EH (cell line): ENCODE results near the gene PPIG.
A peak's percentile ranks its signal among the peaks of the same experiment; 100 is the strongest.
"Not testable (repeated sequence)": the region's sequence is repeated elsewhere in the genome, so short reads cannot be mapped to it uniquely, and the experiment has no call there.

Source experiments
- DNase-seq: peaks from one replicate; pipeline ENCODE4 v3.0.0-alpha.2; 2015; ENCODE audit warnings: low read depth

The PPIG gene

DNA sequence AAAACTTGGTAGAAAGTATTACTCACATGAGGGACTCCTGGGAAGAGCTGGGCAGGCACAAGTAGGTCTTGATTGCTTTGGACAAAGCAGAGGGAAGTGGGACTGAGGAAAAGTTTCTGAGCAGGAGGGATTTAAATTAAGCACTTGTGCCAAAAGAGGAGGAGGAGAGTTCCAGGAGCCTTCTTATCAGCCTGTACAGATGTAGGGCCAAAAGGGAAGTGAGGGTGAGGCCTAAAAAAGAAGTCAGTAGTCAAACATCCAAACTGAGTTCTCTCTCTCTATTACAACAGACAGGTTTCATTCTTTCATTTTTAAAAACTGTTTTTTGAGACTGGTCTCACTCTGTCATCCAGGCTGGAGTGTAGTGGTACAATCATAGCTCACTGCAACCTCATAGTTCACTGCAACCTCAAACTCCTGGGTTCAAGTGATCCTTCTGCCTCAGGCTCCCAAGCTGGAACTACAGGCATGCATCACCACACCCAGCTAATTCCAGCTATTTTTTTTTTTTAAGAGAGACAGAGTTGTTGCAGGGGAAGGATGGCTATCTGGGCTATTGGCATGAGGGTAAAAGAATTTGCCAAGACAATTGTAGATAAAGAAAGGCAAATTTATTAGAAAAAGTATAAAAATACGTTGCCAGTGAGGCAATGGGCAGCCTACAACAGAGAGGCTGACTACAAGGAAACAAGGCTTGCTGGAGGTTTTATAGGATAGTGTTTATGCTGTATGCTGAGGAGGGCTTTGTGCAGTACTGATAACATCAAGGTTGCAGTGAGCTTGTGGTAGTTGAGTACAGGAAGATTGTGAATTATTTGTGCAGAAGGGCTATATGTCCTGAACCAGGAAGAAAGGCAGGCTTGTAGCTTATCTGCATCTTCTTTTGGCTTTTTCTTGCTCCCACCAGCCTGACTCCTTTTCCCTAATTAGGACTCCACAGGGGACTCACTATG is 81.1 kb downstream of the PPIG start:
- DNase-seq = peak; percentile 69

GRCh38 chr2:169667583-169667982 is 83.4 kb downstream of the PPIG start:
- DNase-seq = no peak

DNA sequence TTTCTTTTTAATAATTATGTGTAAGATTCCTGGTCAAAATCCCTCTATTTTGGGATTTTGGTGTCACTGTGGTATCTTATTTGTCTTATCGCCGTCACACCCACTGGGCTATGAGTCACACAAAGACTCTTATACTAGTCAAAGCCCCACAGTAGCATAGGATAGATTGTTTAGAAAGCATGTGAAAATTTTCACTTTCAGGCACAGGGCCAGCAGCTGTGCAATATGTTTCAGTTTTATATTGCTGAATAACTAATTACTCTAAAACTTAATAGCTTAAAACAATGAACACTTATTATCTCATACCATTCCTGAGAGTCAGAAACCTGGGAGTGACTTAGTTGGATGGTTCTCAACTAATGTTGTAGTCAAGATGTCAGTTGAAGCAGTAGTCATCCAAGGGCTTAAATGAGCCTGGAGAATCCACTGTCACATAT is 86.1 kb downstream of the PPIG start:
- peak; percentile 70 for DNase-seq

- no peak for DNase-seq
These were observed 86.8 kb downstream of the PPIG start for GRCh38 chr2:169670937-169671336.

DNA sequence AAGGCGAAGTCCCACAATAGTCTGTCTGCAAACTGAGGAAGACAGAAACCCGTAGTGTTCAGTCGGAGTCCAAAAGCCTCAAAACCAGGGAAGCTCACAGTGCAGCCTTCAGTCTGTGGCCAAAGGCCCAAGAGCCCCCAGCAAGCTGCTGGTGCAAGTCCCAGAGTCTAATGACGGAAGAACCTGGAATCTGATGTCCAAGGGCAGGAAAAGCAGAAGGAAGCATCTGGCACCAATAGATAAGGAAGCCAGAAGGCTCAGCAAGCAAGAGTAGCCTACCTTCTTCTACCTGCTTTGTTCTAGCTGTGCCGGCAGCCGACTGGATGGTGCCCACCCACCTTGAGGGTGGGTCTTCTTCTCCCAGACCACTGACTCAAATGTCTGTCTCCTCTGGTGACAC is 88.3 kb downstream of the PPIG start:
- DNase-seq = no peak

- no peak for DNase-seq
These were observed 89.0 kb downstream of the PPIG start for GRCh38 chr2:169673106-169673505.

DNA sequence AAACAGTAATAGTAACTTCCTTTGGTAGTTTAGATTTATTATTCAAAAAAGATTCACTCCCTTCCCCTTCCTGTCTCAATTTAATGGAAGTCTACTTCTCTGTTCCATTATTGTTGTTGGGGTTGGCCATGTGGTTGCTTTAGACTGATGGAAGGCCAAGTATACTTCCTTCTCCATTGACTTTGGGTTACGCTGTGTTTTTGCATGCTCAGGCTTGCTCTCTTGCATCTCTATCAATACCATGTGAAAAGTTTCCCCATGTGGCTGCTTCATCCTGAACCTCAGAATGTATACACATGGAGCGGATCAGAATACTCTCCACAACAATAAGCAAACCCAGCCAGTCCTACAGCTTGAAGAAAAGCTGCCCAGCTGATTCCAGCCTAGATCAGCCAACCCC is 89.8 kb downstream of the PPIG start:
- DNase-seq = no peak

DNA sequence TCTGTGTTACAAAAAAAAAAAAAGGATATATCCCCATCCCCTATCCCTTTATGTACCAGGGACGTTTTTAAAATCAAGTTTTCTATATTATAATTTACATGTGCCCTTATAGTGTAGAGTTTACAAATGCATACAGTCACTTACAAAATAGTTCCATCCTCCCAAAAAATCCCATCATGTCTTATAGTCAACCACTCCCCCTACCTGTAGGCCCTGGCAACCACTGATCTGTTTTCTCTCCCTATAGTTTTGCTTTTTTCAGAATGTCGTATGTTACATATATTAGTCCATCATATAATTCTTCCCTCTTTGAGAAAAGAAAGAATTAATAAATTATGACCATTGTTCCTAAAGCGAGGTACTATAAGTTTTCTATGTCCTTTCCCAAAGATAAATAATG is 92.2 kb downstream of the PPIG start:
- no peak for DNase-seq

DNA sequence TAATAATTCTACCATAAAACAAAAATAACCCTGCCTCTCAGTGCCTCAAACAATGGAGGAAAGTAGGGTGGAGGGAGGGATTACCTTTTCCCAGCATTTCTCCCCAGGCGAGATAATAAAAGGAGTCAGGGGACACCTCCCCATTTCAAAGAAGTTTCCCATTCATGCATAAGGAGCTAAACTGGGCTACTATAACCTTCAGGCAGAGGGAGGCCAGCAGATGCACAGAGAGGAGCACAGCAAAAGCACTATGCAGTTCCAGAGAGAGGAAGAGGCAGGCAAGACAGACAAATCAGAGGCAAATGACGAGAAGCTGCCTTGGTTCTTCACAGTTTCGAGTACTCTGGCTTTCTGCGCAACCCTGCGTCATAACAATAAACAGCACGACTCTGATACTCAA is 92.7 kb downstream of the PPIG start:
- DNase-seq = no peak

GRCh38 chr2:169683054-169683424 is 98.9 kb downstream of the PPIG start:
- DNase-seq = no peak

- no peak for DNase-seq
These were observed 99.4 kb downstream of the PPIG start for GRCh38 chr2:169683425-169684134.

- no peak for DNase-seq
These were observed 100.0 kb downstream of the PPIG start for GRCh38 chr2:169684135-169684565.

DNA sequence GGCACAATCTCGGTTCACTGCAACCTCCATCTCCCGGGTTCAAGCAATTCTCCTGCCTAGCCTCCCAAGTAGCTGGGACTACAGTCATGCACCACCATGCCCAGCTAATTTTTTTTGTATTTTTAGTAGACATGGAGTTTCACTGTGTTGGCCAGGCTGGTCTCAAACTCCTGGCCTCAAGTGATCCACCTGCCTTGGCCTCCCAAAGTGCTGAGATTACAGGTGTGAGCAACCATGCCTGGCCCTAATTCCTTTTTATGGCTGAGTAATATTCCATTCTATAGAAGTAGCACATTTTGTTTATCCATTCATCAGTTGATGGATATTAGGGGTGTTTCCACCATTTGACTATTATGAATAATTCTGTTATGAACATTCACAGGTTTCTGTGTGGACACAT is 100.6 kb downstream of the PPIG start:
- not testable (repeated sequence) for DNase-seq

GRCh38 chr2:169686825-169687224 is 102.7 kb downstream of the PPIG start:
- not testable (repeated sequence) for DNase-seq

GRCh38 chr2:169687943-169688342 is 103.8 kb downstream of the PPIG start:
- DNase-seq = not testable (repeated sequence)

DNA sequence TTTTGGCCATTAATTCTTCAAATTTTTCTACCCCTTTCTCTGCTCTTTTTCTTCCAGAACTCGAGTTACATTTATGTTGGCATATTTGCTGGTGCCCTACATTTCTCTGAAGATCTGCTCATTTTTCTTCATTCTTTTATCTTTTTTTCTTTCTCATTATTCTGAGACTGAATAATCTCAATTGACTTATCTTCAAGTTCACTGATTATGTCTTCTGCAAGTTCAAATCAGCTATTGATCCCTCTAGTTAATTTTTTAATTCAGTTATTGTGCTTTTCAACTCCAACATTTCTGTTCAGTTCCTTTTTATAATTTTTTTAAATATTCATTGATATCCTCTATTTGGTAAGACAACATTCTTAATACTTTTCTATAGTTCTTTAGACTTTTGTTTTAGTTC is 106.8 kb downstream of the PPIG start:
- no peak for DNase-seq
